Midbrain (tissue), 1 donor: ENCODE measurements around the gene APLF.
"Not testable (repeated sequence)": the region's sequence is repeated elsewhere in the genome, so short reads cannot be mapped to it uniquely, and the experiment has no call there.

Experiments
- DNase-seq: peaks from one replicate; lab custom pipeline; 2025; lab: John Stamatoyannopoulos, UW

APLF gene

GRCh38 chr2:68579689-68580088 lies 112.3 kb downstream of the APLF start:
- no peak for DNase-seq

DNA sequence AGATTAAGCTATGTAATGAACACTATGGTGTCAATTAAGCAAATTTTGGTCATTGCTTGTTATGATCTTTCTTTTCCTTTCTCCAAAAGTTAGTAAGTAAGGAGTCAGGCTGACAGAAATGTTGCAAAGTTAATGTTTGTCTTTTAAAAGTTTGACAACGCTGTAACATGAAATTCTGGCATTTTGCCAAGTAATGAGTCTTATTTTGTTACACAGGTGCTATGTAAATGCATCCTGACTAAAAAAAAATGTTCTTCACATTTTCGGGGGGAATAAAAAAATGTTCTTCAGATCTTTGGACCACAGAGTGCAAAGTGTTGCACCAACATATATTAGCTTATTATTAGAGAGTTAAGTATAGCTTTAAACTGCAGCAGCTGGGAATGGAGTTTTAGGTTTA lies 121.2 kb downstream of the APLF start:
- no peak for DNase-seq

- DNase-seq, result no peak
Measured at GRCh38 chr2:68589963-68590362, 122.6 kb downstream of the APLF start.

GRCh38 chr2:68590702-68591101 lies 123.3 kb downstream of the APLF start:
- no peak for DNase-seq

- DNase-seq, result no peak
Measured at GRCh38 chr2:68591225-68591624, 123.8 kb downstream of the APLF start.

DNA sequence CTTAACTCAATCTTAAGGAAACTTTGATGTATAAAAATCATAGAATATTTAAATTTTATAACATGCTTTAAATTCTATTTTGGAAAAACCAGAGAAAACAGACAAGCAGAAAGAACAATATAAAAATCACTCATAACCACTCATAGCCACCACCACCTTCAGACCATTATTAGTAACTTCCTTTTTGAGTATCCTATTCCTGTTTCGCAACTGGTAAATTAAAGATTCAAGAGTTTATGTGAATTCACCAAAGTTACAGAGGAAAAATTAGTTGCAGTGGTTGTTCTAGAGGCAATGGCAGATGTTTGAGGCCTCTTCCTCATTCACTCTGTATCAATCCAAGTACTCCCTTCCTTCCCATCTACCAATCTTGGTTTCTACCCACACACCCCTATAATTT lies 126.7 kb downstream of the APLF start:
- no peak for DNase-seq

- no peak for DNase-seq
Measured at GRCh38 chr2:68594674-68595492, 127.5 kb downstream of the APLF start.

DNA sequence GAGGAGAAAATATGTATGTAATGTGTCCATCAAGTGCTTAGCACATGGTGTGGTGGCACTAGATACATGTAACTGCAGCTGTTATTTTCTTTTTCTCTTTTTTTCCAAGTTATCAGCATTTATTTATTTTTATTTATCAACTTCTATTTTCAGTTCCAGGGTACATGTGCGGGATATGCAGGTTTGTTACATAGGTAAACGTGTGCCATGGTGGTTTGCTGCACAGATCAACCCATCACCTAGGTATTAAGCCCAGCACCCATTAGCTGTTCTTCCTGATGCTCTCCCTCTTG lies 128.1 kb downstream of the APLF start:
- DNase-seq, result not testable (repeated sequence)

DNA sequence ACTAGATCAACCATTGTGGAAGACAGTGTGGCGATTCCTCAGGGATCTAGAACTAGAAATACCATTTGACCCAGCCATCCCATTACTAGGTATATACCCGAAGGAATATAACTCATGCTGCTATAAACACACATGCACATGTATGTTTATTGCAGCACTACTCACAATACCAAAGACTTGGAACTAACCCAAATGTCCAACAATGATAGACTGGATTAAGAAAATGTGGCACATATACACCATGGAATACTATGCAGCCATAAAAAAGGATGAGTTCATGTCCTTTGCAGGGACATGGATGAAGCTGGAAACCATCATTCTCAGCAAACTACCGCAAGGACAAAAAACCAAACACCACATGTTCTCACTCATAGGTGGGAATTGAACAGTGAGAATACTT lies 133.1 kb downstream of the APLF start:
- DNase-seq, result not testable (repeated sequence)

GRCh38 chr2:68603059-68603458 lies 135.7 kb downstream of the APLF start:
- DNase-seq, result no peak

- DNase-seq, result no peak
Measured at GRCh38 chr2:68604077-68604476, 136.7 kb downstream of the APLF start.

- no peak for DNase-seq
Measured at GRCh38 chr2:68605939-68606338, 138.6 kb downstream of the APLF start.

GRCh38 chr2:68606759-68607158 lies 139.4 kb downstream of the APLF start:
- no peak for DNase-seq

DNA sequence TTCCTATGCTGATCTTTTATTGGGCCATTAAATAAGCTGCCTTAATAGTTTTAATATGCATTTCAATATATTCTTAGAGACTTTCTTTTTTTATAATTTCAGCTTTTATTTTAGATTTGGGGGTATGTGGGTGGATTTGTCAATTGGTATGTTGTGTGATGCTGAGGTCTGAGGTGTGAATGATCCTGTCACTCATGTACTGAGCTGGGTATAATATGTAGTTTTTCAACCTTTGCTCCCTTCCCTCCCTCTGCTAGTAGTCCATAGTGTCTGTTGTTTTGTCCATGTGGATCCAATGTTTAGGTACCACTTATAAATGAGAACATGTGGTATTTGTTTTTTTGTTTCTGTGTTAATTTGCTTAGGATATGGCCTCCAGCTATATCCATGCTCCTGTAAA lies 140.5 kb downstream of the APLF start:
- no peak for DNase-seq

- DNase-seq, result no peak
Measured at GRCh38 chr2:68612765-68613519, 145.6 kb downstream of the APLF start.

- DNase-seq, result no peak
Measured at GRCh38 chr2:68620772-68621171, 153.4 kb downstream of the APLF start.

DNA sequence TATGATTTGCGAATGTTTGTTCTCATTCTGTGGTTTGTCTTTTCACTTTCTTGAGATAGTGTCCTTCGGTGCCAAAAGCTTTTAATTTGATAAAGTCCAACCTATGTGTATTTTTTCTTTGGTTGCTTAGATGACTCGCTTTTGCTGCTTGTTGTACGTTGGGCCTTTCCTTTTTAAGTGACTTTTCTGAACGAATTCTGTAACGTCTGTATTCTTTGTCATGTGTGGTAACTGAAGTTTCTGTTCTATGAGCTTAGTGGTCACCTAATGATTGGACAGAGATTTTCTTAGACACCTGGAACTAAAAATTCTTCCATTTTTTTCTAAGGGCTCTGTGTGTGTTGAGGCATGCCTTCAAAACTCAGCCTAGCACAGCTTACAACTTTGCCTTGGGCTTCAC lies 156.4 kb downstream of the APLF start:
- DNase-seq, result no peak

GRCh38 chr2:68627615-68628014 lies 160.2 kb downstream of the APLF start:
- no peak for DNase-seq
